Stomach (tissue), 9 donors: ENCODE measurements around the gene HDAC1. TPM values are rescaled to one million over a fixed set of nuclear protein-coding genes. Genes with fewer than 3 reads are reported as not detected.
"Not testable (repeated sequence)": the region's sequence is repeated elsewhere in the genome, so short reads cannot be mapped to it uniquely, and the experiment has no call there.

ENCODE experiments used
- DNase-seq, 2 donors: peaks; one replicate each; pipeline versions ENCODE4 v3.0.0 to v3.0.0-alpha.2; 2013 to 2019
- H3K27ac ChIP-seq, 5 donors: fragments of 200-600 bp in 4 of 5; sonication (generic) in 4 of 5; one replicate each; pipeline ENCODE4 v1.5.1; 2013 to 2019; ENCODE audit warnings: mild to moderate bottlenecking in 1 of 5, moderate library complexity in 1 of 5
- H3K27me3 ChIP-seq, 3 donors: fragments of 200-600 bp; sonication (generic); one replicate each; pipeline ENCODE4 v1.5.1; 2017 to 2019; ENCODE audit warnings: mixed run types in 1 of 3
- H3K36me3 ChIP-seq, 4 donors: fragments of 200-600 bp; sonication (generic); 1 replicate in 3 of 4; 2 replicates in 1 of 4; pipeline ENCODE4 v1.5.1; 2016 to 2019
- H3K4me1 ChIP-seq, 4 donors: fragments of 200-600 bp; sonication (generic); one replicate each; pipeline ENCODE4 v1.5.1; 2016 to 2019
- H3K4me3 ChIP-seq, 4 donors: fragments of 200-600 bp; sonication (generic) in 3 of 4; one replicate each; pipeline ENCODE4 v1.5.1; 2016 to 2019; ENCODE audit warnings: mild to moderate bottlenecking in 1 of 4
- H3K9me3 ChIP-seq, 4 donors: fragments of 200-600 bp; sonication (generic); one replicate each; pipeline ENCODE4 v1.5.1; 2016 to 2019
- CTCF ChIP-seq, 7 experiments: fragments of 450-650 bp in 4 of 7; fragments of 200-600 bp in 3 of 7; sonication (generic) in 3 of 7; IDR thresholded peaks; one replicate each; pipeline ENCODE4 v1.5.1; 2016 to 2019; ENCODE audit warnings: antibody characterized with exemption in 7 of 7, control low read depth in 2 of 7, mild to moderate bottlenecking in 1 of 7
- EP300 ChIP-seq: sonication (generic); formaldehyde crosslinking; IDR thresholded peaks from one replicate; pipeline ENCODE4 v1.6.1; 2017; ENCODE audit warnings: antibody characterized with exemption
- POLR2A ChIP-seq, 4 donors: fragments of 450-650 bp; IDR thresholded peaks; one replicate each; pipeline ENCODE4 v1.6.1; 2016; ENCODE audit warnings: antibody characterized with exemption in 4 of 4, control low read depth in 2 of 4, mild to moderate bottlenecking in 1 of 4, moderate library complexity in 1 of 4
- POLR2AphosphoS5 ChIP-seq, 3 donors: sonication (generic); formaldehyde crosslinking; IDR thresholded peaks; one replicate each; pipeline ENCODE4 v1.6.1; 2016; ENCODE audit warnings: antibody characterized with exemption in 3 of 3
- WGBS, 5 donors: extraction: QIAGEN DNeasy Blood & Tissue Kit in 3 of 5; methylation state at CpG; one replicate each; pipeline versions ENCODE4 v1.1.5 to v1.1.7; 2013 to 2018; 5-methylcytosine and 5-hydroxymethylcytosine counted together
- intact Hi-C: fragments of 100-400 bp; cut with DNase I; formaldehyde crosslinking; loops from one replicate; pipeline ENCODE4 v1.15.1; 2023; ENCODE audit warnings: low total_unique reads
- polyA plus RNA-seq, 3 donors: library from polyadenylated mRNA; stranded (reverse); fragments of 200-250 nt; gene quantifications; one replicate each; pipeline ENCODE4 v1.2.3, GENCODE V29; 2013
- total RNA-seq, 5 donors: library from RNA; depleted of rRNA; stranded (reverse); fragments of >200 nt; gene quantifications; one replicate each; pipeline versions ENCODE4 v1.1.0 to v1.2.3, GENCODE V29; 2014 to 2016
- donor health status: healthy with polysubstance abuse.
- donor health status: Bipolar disorder and iron deficiency.
- donor health status: healthy.

Gene HDAC1
- total and polyA plus RNA-seq, 8 donors = 50.7 to 143 (median 71.8) TPM

- Histone ChIP-seq H3K4me3 (no peak overlapping the region), H3K36me3 (no peaks in the 10 kb centered on the region), H3K27me3 (peaks cover 0 to 34% (median 8%) of the 10 kb centered on the region in 3 donors), H3K27ac (no peak overlapping the region), H3K4me1 (peaks cover 0 to 13% (median 6%) of the 10 kb centered on the region in 4 donors), H3K9me3 (no peaks in the 10 kb centered on the region)
- intact Hi-C loops = no loop called here
- DNase-seq = peak in 1 of 2 donors; percentile 4
- WGBS, 5 donors = 82 to 88% (median 87%) methylated on average over 27 to 30 of the region's 30 CpGs
- no peak for TF ChIP-seq CTCF (IDR thresholded peaks at IDR 0.05)
- TF ChIP-seq POLR2AphosphoS5 (IDR thresholded peaks at IDR 0.05) = no peak
- no peak for TF ChIP-seq POLR2A (IDR thresholded peaks at IDR 0.05)
- TF ChIP-seq EP300 = no peak
Observed at GRCh38 chr1:32276032-32276782, 15.7 kb upstream of the HDAC1 start.

GRCh38 chr1:32284777-32285176 is 7.1 kb upstream of the HDAC1 start:
- H3K27me3 ChIP-seq, H3K4me3 ChIP-seq, H3K4me1 ChIP-seq, intact Hi-C loops, H3K36me3 ChIP-seq, H3K9me3 ChIP-seq, DNase-seq, H3K27ac ChIP-seq: not testable (repeated sequence)
- 74 to 85% (median 82%) methylated on average over 8 of the region's 8 CpGs for WGBS, 5 donors

- intact Hi-C loops = no loop called here
- H3K36me3 ChIP-seq = no peaks in the 10 kb centered on the region
- TF ChIP-seq POLR2AphosphoS5 (IDR thresholded peaks at IDR 0.05) = no peak
- no peak for TF ChIP-seq CTCF (IDR thresholded peaks at IDR 0.05)
- TF ChIP-seq EP300 = no peak
- no peak for TF ChIP-seq POLR2A (IDR thresholded peaks at IDR 0.05)
- no peak for DNase-seq
- no peaks in the 10 kb centered on the region for H3K27me3 ChIP-seq
- H3K27ac ChIP-seq = no peak overlapping the region
- no peaks in the 10 kb centered on the region for H3K9me3 ChIP-seq
- H3K4me3 ChIP-seq = no peak overlapping the region
- peaks cover under 1 to 13% (median 5%) of the 10 kb centered on the region in 4 donors for H3K4me1 ChIP-seq
- WGBS, 5 donors = 90 to 100% (median 96%) methylated on average over 3 of the region's 3 CpGs
Observed at GRCh38 chr1:32285658-32286057, 6.2 kb upstream of the HDAC1 start.

GRCh38 chr1:32286763-32287162 is 5.1 kb upstream of the HDAC1 start:
- intact Hi-C loops = no loop called here
- peaks cover 10 to 21% (median 15%) of the 10 kb centered on the region in 4 donors for H3K4me1 ChIP-seq
- H3K27ac ChIP-seq = no peak overlapping the region
- H3K27me3 ChIP-seq = no peaks in the 10 kb centered on the region
- H3K4me3 ChIP-seq = no peak overlapping the region
- TF ChIP-seq CTCF (IDR thresholded peaks at IDR 0.05) (no peak), EP300 (no peak), POLR2AphosphoS5 (IDR thresholded peaks at IDR 0.05) (no peak), POLR2A (IDR thresholded peaks at IDR 0.05) (no peak)
- 66 to 82% (median 70%) methylated on average over 4 of the region's 4 CpGs for WGBS, 5 donors
- no peaks in the 10 kb centered on the region for H3K36me3 ChIP-seq
- DNase-seq = peak in 1 of 2 donors; percentile 65
- H3K9me3 ChIP-seq = no peaks in the 10 kb centered on the region

- Histone ChIP-seq H3K27ac (peak overlapping the region; percentile 80 to 93 (median 91)), H3K27me3 (no peaks in the 10 kb centered on the region), H3K9me3 (no peaks in the 10 kb centered on the region), H3K4me1 (peaks cover 10 to 40% (median 34%) of the 10 kb centered on the region in 4 donors), H3K36me3 (no peaks in the 10 kb centered on the region), H3K4me3 (no peak overlapping the region)
- no peak for TF ChIP-seq EP300
- no peak for TF ChIP-seq CTCF (IDR thresholded peaks at IDR 0.05)
- TF ChIP-seq POLR2A (IDR thresholded peaks at IDR 0.05) = no peak
- TF ChIP-seq POLR2AphosphoS5 (IDR thresholded peaks at IDR 0.05) = no peak
- peak in 1 of 2 donors; percentile 78 for DNase-seq
- intact Hi-C loops = no loop called here
- WGBS, 5 donors = 79 to 92% (median 87%) methylated on average over 7 of the region's 7 CpGs
Observed at GRCh38 chr1:32289256-32289655, 2.6 kb upstream of the HDAC1 start.
